Panc1 (cell line): ENCODE results near the gene NFKBIL1. TPM values are rescaled to one million over a fixed set of nuclear protein-coding genes. Genes with fewer than 3 reads are reported as not detected.
"Not testable (repeated sequence)": the region's sequence is repeated elsewhere in the genome, so short reads cannot be mapped to it uniquely, and the experiment has no call there.

Experiments
- ATAC-seq: fragments of 200-7000 bp; cut with Tn5 transposase; 2 replicates; pipeline ENCODE4 v1.9.1; 2020; ENCODE audit warnings: mild to moderate bottlenecking, moderate library complexity
- BruUV-seq: library from RNA; stranded (reverse); fragments of 400-500 nt; replicated peaks from 2 replicates; lab custom pipeline; 2021; lab: Mats Ljungman, UMichigan
- CTCF ChIA-PET: fragments of 300-600 bp; sonication (Branson Sonifier 250); formaldehyde crosslinking; loops from one replicate; lab custom pipeline; 2022; ENCODE audit warnings: antibody characterized with exemption; lab: Charles Lee
- POLR2A ChIA-PET: fragments of 300-600 bp; sonication (Branson Sonifier 250); formaldehyde crosslinking; loops from one replicate; lab custom pipeline; 2022; ENCODE audit warnings: antibody characterized with exemption; lab: Charles Lee
- DNase-seq: peaks from one replicate; pipeline ENCODE4 v3.0.0-alpha.2; 2010; ENCODE audit warnings: low read depth, low spot score
- H3K27ac ChIP-seq: 2 replicates; pipeline ENCODE4 v1.5.1; 2011; ENCODE audit warnings: mild to moderate bottlenecking, low read length, inconsistent platforms
- H3K27me3 ChIP-seq: fragments of 200-500 bp; sonication (Bioruptor generic); 2 replicates; pipeline ENCODE4 v1.6.0; 2014; ENCODE audit warnings: low read length, inconsistent platforms; ENCODE audit not compliant: control insufficient read depth, insufficient read depth
- H3K36me3 ChIP-seq: fragments of 200-500 bp; sonication (Bioruptor generic); 2 replicates; pipeline ENCODE4 v1.5.1; 2014; ENCODE audit warnings: inconsistent platforms, mild to moderate bottlenecking, low read length, moderate library complexity; ENCODE audit not compliant: control insufficient read depth, insufficient read depth
- H3K4me1 ChIP-seq: 2 replicates; pipeline ENCODE4 v1.5.1; 2011; ENCODE audit warnings: inconsistent platforms, mild to moderate bottlenecking, low read length, moderate library complexity; ENCODE audit not compliant: control insufficient read depth, insufficient read depth
- H3K4me3 ChIP-seq, 2 experiments: 2 replicates each; pipeline ENCODE4 v1.5.1; 2011 to 2012; ENCODE audit warnings: low read depth in 2 of 2, low read length in 2 of 2, mild to moderate bottlenecking in 2 of 2, inconsistent platforms in 1 of 2, moderate library complexity in 1 of 2
- H3K9me3 ChIP-seq: fragments of 200-500 bp; sonication (Bioruptor generic); 2 replicates; pipeline ENCODE4 v1.5.1; 2014; ENCODE audit warnings: low read depth, mild to moderate bottlenecking, inconsistent platforms, low read length, moderate library complexity; ENCODE audit not compliant: control insufficient read depth, insufficient read depth
- POLR2AphosphoS5 ChIP-seq: IDR thresholded peaks from 2 replicates; pipeline ENCODE4 v1.6.1; 2012; ENCODE audit warnings: mild to moderate bottlenecking, low read depth, low read length, moderate library complexity
- SIN3A ChIP-seq: IDR thresholded peaks from 2 replicates; pipeline ENCODE4 v1.6.1; 2012; ENCODE audit warnings: low read depth, mild to moderate bottlenecking, low read length, moderate library complexity, borderline replicate concordance; ENCODE audit not compliant: insufficient read depth
- TCF7L2 ChIP-seq: IDR thresholded peaks from 2 replicates; pipeline ENCODE4 v1.6.1; 2011; ENCODE audit warnings: mild to moderate bottlenecking, low read depth, low read length, inconsistent platforms
- in situ Hi-C: cut with HindIII; loops from 2 replicates; pipeline ENCODE4 v1.10.0; 2016; ENCODE audit warnings: low sequenced_read_pairs, low pct_unique_long_range_greater_than_20kb
- intact Hi-C: fragments of 100-400 bp; cut with micrococcal nuclease; formaldehyde crosslinking; loops from one replicate; pipeline ENCODE4 v1.10.0; 2022; ENCODE audit not compliant: unreplicated experiment
- total RNA-seq: library from RNA; stranded (reverse); gene quantifications from one replicate; pipeline ENCODE4 v1.2.1, GENCODE V29; 2021; ENCODE audit not compliant: unreplicated experiment
- TF ChIP-seq, protein P1 (sequence below): fragments of 450-650 bp; IDR thresholded peaks from 2 replicates; pipeline ENCODE4 v1.5.1; 2017; ENCODE audit warnings: mild to moderate bottlenecking
- TF ChIP-seq, protein P2 (sequence below), 2 experiments: IDR thresholded peaks; 2 replicates each; pipeline ENCODE4 v1.6.1; 2011 to 2012; ENCODE audit warnings: low read depth in 2 of 2, control low read depth in 1 of 2, low read length in 1 of 2, mild to moderate bottlenecking in 1 of 2, moderate library complexity in 1 of 2; ENCODE audit not compliant: insufficient read depth in 1 of 2

The NFKBIL1 gene
- total RNA-seq, 1 experiment from 2014 or later, result 27.9 TPM

DNA sequence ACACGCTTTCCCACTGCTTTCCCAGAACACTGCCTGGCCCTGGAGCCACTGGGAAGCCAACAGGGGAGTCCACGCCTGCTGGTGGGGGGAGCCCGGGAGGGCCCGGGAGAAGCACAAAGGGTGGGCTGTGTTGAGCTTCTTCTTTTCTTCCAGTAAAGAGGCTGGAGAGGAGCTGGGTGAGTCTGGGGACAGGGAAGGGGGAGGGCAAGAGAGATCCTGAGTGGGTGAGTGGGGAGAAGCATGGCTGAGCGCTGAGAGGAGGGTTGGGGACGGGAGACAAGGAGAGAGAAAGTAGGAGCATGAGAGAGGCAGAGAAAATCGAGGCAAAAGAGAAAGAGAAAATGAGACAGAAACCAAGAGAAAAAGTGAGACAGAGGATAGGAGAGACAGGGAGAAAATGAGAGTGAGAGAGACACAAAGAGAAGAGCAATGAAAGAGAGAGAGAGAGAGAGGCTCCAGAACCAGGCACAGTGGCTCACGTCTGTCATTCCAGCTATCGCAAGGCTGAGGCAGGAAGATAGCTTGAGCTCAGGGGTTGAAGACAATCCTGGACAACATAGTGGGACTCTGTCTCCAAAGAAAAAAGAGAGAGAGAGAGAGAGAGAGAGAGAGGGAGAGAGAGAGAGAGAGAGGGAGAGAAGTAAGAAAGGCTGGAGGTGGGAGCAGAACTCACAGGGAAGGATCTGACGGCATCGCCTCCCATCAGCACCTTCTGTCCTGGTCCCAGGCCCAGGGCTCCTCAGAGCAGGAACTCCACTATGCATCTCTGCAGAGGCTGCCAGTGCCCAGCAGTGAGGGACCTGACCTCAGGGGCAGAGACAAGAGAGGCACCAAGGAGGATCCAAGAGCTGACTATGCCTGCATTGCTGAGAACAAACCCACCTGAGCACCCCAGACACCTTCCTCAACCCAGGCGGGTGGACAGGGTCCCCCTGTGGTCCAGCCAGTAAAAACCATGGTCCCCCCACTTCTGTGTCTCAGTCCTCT, 40.7 kb downstream of the NFKBIL1 start:
- in situ Hi-C loops, result no loop called here
- no peaks in the 10 kb centered on the region for H3K36me3 ChIP-seq
- H3K4me3 ChIP-seq, result no peak overlapping the region
- ChIA-PET CTCF (interaction anchor here (0.5 to 1.5 kb wide), 2 partner anchors 37 to 38 kb away, joined by 3 to 7 read pairs; no protein-coding TSS in a partner anchor), POLR2A (interaction anchor here (0.6 to 0.9 kb wide), 2 partner anchors 31 to 48 kb away, joined by 4 to 6 read pairs; no protein-coding TSS in a partner anchor)
- BruUV-seq, result no TSS peak
- no peak for DNase-seq
- no peak for ATAC-seq
- no peak for TF ChIP-seq TCF7L2
- H3K9me3 ChIP-seq, result no peaks in the 10 kb centered on the region
- H3K4me1 ChIP-seq, result no peaks in the 10 kb centered on the region
- intact Hi-C loops, result no loop called here
- no peak overlapping the region for H3K27ac ChIP-seq
- no peaks in the 10 kb centered on the region for H3K27me3 ChIP-seq

DNA sequence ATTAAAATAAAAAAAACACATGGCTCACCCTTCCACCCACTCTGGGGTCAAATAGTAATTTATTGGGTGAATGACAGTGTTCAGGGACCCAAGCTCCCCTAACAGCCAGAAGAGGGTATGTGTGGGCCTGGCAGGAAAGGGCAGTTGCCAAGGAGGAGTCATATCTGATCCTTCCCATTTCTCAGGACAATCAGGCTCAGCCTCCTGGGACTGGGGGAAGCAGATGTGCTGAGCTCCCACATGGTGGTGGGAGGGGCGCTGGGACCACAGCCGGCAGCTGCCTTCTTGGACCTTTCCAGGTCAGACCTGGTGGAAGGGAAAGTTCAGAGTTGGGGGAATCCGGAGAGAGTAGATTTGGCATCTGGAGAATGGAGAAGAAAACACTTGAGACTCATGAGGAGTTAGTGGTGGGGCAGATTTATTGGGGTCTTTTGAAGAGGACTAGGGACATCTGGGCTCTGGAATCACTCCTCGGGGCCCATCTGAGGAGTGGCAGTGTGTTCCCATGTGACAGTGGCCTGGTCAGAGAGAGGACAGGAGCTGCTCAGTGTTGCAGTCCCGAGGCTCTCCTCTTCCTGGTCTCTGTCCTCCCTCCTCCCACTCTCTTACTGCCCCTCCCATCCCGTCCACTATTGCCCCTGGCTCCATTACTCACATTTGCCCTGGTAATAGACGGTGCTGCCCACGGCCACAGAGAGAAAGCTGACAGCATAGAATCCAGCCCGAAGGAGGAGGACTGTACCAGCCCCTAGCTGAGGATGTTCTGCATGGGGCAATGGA, 41.7 kb downstream of the NFKBIL1 start:
- Histone ChIP-seq H3K27me3 (no peaks in the 10 kb centered on the region), H3K4me3 (no peak overlapping the region), H3K9me3 (no peaks in the 10 kb centered on the region), H3K27ac (no peak overlapping the region), H3K4me1 (no peaks in the 10 kb centered on the region), H3K36me3 (no peaks in the 10 kb centered on the region)
- no TSS peak for BruUV-seq
- no peak for TF ChIP-seq TCF7L2
- TF ChIP-seq, protein P1, sequence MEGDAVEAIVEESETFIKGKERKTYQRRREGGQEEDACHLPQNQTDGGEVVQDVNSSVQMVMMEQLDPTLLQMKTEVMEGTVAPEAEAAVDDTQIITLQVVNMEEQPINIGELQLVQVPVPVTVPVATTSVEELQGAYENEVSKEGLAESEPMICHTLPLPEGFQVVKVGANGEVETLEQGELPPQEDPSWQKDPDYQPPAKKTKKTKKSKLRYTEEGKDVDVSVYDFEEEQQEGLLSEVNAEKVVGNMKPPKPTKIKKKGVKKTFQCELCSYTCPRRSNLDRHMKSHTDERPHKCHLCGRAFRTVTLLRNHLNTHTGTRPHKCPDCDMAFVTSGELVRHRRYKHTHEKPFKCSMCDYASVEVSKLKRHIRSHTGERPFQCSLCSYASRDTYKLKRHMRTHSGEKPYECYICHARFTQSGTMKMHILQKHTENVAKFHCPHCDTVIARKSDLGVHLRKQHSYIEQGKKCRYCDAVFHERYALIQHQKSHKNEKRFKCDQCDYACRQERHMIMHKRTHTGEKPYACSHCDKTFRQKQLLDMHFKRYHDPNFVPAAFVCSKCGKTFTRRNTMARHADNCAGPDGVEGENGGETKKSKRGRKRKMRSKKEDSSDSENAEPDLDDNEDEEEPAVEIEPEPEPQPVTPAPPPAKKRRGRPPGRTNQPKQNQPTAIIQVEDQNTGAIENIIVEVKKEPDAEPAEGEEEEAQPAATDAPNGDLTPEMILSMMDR, result no peak
- no peak for TF ChIP-seq SIN3A
- no peak for TF ChIP-seq POLR2AphosphoS5
- TF ChIP-seq, protein P2, sequence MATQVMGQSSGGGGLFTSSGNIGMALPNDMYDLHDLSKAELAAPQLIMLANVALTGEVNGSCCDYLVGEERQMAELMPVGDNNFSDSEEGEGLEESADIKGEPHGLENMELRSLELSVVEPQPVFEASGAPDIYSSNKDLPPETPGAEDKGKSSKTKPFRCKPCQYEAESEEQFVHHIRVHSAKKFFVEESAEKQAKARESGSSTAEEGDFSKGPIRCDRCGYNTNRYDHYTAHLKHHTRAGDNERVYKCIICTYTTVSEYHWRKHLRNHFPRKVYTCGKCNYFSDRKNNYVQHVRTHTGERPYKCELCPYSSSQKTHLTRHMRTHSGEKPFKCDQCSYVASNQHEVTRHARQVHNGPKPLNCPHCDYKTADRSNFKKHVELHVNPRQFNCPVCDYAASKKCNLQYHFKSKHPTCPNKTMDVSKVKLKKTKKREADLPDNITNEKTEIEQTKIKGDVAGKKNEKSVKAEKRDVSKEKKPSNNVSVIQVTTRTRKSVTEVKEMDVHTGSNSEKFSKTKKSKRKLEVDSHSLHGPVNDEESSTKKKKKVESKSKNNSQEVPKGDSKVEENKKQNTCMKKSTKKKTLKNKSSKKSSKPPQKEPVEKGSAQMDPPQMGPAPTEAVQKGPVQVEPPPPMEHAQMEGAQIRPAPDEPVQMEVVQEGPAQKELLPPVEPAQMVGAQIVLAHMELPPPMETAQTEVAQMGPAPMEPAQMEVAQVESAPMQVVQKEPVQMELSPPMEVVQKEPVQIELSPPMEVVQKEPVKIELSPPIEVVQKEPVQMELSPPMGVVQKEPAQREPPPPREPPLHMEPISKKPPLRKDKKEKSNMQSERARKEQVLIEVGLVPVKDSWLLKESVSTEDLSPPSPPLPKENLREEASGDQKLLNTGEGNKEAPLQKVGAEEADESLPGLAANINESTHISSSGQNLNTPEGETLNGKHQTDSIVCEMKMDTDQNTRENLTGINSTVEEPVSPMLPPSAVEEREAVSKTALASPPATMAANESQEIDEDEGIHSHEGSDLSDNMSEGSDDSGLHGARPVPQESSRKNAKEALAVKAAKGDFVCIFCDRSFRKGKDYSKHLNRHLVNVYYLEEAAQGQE (IDR thresholded peaks at IDR 0.05; ENCODE audit: insufficient read depth in 1 of 2, low read depth in 2 of 2, low read length in 1 of 2), result no peak
- intact Hi-C loops (no loop called here), in situ Hi-C loops (no loop called here)
- CTCF ChIA-PET, result no interaction called here
- no peak for DNase-seq
- POLR2A ChIA-PET, result no interaction called here
- ATAC-seq, result 0 out of 2 replicates have a peak, but pooled peaks have one; percentile 24

DNA sequence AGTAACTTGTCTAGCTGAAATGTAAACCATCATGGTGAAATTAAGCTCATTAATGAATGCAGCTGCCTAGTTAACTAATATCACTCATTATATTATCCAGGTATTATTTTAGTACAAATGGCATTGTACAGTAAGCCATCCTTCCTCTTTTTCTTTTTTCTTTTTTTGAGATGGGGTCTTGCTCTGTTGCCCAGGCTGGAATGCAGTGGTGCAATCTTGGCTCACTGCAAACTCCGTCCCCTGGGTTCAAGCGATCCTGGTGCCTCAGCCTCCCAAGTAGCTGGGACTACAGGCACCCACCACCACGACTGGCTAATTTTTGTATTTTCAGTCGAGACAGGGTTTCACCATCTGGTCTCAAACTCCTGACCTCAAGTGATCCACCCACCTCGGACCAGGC, 43.3 kb downstream of the NFKBIL1 start:
- H3K4me3 ChIP-seq, DNase-seq, H3K9me3 ChIP-seq, in situ Hi-C loops, H3K36me3 ChIP-seq, H3K4me1 ChIP-seq, BruUV-seq, ATAC-seq, H3K27ac ChIP-seq, intact Hi-C loops, H3K27me3 ChIP-seq: not testable (repeated sequence)
- POLR2A ChIA-PET, result interaction anchor here (0.6 kb wide), 2 partner anchors 18 to 43 kb away, joined by 4 to 8 read pairs; partner anchors contain the start of gene NFKBIL1
- CTCF ChIA-PET, result interaction anchor here (0.9 kb wide), 1 partner anchor 40 kb away, joined by 3 read pairs; no protein-coding TSS in a partner anchor
